ENCODE data around the gene CFAP58.

GRCh38 chr10:104430360-104430759, 76.7 kb downstream of the CFAP58 start:
- TF ChIP-seq POLR2A (IDR thresholded peaks at IDR 0.05): no peak
- TF ChIP-seq, protein P1, sequence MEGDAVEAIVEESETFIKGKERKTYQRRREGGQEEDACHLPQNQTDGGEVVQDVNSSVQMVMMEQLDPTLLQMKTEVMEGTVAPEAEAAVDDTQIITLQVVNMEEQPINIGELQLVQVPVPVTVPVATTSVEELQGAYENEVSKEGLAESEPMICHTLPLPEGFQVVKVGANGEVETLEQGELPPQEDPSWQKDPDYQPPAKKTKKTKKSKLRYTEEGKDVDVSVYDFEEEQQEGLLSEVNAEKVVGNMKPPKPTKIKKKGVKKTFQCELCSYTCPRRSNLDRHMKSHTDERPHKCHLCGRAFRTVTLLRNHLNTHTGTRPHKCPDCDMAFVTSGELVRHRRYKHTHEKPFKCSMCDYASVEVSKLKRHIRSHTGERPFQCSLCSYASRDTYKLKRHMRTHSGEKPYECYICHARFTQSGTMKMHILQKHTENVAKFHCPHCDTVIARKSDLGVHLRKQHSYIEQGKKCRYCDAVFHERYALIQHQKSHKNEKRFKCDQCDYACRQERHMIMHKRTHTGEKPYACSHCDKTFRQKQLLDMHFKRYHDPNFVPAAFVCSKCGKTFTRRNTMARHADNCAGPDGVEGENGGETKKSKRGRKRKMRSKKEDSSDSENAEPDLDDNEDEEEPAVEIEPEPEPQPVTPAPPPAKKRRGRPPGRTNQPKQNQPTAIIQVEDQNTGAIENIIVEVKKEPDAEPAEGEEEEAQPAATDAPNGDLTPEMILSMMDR (IDR thresholded peaks at IDR 0.05): no peak

Data from uterus (tissue), 2 donors.